D341Med (cell line): ENCODE measurements around the gene TRPT1.

ENCODE experiments used
- DNase-seq: peaks from one replicate; pipeline ENCODE4 v3.0.0; 2012; ENCODE audit warnings: low spot score

Gene TRPT1

DNA sequence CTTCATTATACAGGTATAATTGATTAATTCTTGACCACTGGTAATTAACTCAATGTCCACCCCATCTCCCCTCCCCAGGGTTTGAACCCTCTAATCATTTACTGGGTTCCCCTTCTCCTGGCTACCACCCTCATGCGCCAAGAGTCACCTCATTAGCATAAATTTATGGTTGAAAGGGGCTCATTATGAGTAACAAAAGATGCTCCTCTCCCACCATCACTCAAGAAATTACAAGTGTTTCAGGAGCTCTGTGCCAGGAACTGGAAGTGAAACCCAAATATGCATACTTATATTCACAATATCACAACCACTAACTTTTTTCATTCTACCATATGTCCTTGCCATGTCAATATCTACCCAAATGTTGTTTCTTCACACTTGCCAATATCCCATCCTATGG is 47.8 kb downstream of the TRPT1 start:
- DNase-seq: no peak

- DNase-seq: no peak
Observed at GRCh38 chr11:64176751-64177150, 49.2 kb downstream of the TRPT1 start.
